Myocyte (in vitro differentiated cells): Measurements from ENCODE around the gene PARP4. TPM values are rescaled to one million over a fixed set of nuclear protein-coding genes. Genes with fewer than 3 reads are reported as not detected.
"Not testable (repeated sequence)": the region's sequence is repeated elsewhere in the genome, so short reads cannot be mapped to it uniquely, and the experiment has no call there.

ENCODE experiments used
- DNase-seq: peaks from one replicate; pipeline ENCODE4 v3.0.0-alpha.2; 2012; ENCODE audit warnings: low read depth
- polyA plus RNA-seq: library from polyadenylated mRNA; unstranded; fragments of >200 nt; gene quantifications from one replicate; pipeline ENCODE4 v1.2.1, GENCODE V29; 2012; ENCODE audit warnings: missing spikeins
- total RNA-seq: library from RNA; depleted of rRNA; stranded (reverse); fragments of >200 nt; gene quantifications from 2 replicates; pipeline ENCODE4 v1.2.3, GENCODE V29; 2014

The PARP4 gene
- total RNA-seq, result 33.0 and 38.2 TPM in 2 replicates
- 19.0 TPM for polyA plus RNA-seq

DNA sequence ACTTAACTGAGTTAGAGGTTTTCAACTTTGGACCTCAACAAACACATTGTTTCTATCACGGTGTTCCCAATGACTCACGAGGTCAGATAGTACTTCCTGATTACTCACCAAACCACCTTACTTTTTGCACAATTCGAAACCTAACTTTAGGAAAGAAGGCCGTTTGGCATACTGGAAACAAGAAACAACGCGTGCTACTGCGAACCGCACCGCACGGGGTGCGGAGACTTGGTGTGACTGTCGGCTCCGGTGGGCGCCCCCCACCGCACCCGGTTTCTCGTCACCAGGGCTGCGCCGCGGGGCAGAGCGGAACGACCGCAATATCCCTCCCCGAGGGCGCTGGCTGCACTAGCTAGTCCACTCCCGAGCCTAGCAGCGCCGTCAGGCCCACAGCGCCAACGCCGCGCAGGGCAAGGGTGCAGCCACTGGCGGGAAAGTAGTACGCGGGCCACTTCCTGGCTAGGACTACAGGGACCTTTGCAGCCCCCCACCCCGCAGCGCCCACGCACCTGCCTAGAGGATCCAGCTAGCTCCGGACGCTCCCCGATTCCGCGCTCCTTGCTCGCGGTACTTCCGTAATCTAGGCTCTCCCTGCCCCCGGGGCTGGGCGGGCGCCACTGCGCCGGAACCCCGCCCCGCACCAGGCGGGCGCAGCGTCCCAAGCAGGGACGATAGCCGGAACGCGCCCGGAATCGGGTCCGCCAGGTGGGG lies at the start of gene PARP4:
TSS of gene PARP4 (minus strand) at position 582 of the 711 bp plus-strand sequence. CDS start 9,002 bp downstream, outside the sequence.
- DNase-seq, result peak; percentile 83

- not testable (repeated sequence) for DNase-seq
Measured at GRCh38 chr13:24560579-24561187, 48.1 kb upstream of the PARP4 start.

- not testable (repeated sequence) for DNase-seq
Measured at GRCh38 chr13:24559431-24560218, 47.0 kb upstream of the PARP4 start.

DNA sequence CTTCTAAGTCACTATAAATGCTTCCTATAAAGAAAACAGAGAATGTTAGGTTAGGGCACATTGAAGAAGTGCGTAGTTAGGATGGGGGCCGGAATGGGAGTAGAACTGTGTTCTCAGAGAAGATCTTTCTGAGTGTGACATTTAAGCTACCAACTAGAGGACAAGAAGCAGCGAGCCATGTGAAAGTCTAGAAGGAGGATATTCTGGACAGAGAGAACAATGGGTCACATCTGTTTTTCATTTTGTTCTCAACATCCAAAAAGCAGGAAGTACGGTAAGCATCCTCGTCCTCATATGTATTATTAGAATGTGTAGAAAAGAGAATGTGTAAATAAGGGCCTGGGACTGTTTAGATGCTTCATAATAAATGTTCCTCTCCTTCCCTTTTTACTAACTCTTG lies 44.5 kb upstream of the PARP4 start:
- no peak for DNase-seq

GRCh38 chr13:24553892-24554291 lies 41.3 kb upstream of the PARP4 start:
- not testable (repeated sequence) for DNase-seq

DNA sequence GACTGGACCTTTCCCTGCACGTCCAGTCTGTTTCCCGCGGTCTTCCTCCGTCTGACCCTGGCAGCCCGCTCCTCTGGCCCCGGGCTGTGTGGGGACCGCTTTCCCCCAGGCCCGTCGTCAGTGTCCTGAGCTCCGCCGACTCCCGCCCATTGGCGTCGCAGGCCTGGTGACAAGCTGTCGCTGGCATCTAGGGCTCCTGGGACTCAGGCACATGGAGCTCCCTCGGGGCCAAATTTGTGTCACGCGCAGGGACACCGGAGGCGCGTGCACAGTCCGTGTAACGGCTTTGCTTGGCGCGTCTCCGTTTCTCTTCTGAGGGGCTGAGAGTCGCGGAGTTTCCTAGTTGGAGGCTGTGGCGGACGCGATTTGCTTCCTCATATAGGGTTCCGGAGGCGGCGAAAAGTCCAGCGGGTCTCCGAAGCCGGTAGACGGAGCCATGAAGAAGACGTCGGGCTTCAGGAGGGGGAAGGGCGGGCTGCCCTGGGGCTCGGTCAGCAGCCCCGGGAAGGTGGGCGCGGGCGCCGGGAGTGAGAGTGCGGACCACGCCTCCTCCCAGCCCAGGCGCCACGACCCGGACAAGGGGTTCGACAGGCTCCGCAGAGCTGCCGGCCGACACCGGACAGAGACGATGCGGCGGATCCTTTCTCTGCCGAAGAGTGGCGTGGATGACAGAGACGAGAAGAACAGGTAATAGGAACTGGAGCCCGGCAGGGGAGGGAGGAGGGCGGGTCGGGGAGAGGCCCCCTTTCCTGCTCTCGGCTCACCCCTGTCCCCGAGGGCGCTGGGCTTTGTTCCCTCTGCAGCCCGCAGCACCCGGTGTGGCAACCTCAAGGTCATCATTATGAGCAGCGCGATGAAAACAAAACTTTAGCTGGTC lies 29.1 kb upstream of the PARP4 start:
- DNase-seq, result not testable (repeated sequence)

DNA sequence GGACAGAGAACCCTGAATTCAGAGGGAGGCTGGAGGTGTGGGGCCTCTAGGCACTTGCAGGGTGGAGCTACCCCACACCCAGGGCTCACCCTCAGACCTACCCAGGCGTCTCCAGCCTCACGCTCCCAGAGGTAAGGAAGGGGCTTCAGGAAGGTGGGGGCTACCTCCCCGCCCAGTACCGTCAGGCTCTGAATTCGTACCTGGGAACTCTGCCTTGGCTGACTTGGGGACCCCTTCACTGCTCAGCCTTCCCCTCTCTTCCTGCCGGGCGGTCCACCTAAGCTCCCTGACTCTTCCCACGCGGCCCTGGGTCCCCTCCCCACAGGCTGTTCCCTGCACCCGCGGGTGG lies 28.5 kb upstream of the PARP4 start:
- DNase-seq, result no peak

GRCh38 chr13:24540236-24541126 lies 27.9 kb upstream of the PARP4 start:
- no peak for DNase-seq

- DNase-seq, result no peak
Measured at GRCh38 chr13:24539500-24540165, 27.1 kb upstream of the PARP4 start.

DNA sequence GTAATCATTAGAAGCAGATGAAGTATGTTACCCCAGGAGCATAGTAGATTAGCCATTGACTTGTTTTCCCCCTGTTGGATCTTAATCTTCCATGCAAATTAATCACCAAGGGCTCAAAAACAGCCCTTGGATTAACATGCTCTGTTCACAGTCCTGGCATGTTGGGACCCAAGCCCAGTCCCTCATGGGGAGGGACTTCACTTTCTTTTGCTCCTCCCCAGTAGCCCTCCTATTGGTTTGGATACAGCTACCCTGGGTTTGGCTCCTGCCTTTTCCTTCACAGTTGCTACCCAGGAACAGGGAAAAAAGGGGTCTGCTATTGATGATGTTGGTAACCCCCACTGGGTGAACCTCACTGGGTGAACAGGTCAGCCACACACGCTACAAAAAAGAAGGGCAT lies 16.9 kb upstream of the PARP4 start:
- DNase-seq, result no peak

GRCh38 chr13:24528816-24529398 lies 16.3 kb upstream of the PARP4 start:
- no peak for DNase-seq

DNA sequence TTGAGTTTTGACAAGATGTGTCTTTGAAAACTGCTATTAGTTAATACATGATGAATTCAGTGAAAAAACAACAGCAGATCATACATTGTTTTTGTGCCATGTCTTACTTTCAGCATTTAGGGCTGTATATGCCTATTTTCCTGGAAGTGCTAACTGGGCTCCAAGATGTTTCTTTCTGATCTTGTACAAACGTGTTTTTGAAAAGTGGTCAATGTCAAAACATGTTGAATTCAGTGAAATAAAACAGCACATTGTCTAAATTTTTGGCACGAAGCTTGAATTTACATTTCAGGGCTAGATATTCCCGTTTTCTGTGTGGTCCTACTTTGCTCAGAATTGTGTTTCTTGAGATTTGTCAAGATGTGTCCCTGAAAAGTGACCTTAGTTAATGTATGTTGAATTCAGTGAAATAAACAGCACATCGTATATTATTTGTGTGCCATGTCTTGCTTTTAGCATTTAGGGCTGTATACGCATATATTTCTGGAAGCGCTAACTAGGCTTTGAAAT lies 14.7 kb upstream of the PARP4 start:
- no peak for DNase-seq

GRCh38 chr13:24520733-24521132 lies 8.2 kb upstream of the PARP4 start:
- no peak for DNase-seq

GRCh38 chr13:24516919-24517318 lies 4.3 kb upstream of the PARP4 start:
- DNase-seq, result no peak

GRCh38 chr13:24512908-24513213 lies 283 bp upstream of the PARP4 start:
- no peak for DNase-seq

GRCh38 chr13:24511816-24512196 lies 772 bp downstream of the PARP4 start:
- no peak for DNase-seq

DNA sequence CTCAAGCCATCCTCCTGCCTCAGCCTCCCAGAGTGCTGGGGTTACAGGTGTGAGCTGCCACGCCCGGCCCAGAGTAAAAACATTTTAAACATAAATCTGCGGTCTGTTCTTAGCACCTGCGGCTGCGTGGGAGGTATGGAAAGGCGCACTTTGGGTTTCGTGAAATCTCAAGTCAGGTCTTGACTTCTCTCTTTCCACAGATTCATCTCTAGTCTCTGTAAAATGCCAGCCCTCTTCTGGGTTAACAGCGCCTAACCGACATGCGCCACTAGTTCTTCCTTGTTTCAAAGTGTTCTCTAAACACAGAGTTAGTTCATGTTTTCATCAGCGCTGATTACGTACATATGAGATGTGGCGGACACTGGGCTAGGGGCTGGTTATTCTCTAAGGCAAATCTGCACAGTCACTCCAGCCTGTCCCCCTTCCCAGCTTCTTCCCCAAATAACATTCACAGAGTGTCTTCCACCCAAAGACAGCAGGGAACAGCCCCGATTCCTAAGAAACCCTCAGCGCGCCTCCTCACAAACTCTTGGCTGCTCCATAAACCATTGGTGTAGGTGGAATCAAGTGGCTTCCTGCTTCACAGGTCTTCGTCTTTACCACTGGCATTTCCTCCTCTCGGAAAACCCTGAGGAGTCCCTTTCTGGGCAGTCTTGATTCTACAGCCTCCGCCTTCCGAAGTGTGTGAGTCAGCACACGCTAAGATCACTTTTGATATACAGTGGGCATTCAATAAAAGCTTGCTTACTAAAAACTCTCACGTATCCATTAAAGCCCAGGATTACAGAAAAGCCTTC lies 1.4 kb downstream of the PARP4 start:
- DNase-seq, result peak; percentile 51

DNA sequence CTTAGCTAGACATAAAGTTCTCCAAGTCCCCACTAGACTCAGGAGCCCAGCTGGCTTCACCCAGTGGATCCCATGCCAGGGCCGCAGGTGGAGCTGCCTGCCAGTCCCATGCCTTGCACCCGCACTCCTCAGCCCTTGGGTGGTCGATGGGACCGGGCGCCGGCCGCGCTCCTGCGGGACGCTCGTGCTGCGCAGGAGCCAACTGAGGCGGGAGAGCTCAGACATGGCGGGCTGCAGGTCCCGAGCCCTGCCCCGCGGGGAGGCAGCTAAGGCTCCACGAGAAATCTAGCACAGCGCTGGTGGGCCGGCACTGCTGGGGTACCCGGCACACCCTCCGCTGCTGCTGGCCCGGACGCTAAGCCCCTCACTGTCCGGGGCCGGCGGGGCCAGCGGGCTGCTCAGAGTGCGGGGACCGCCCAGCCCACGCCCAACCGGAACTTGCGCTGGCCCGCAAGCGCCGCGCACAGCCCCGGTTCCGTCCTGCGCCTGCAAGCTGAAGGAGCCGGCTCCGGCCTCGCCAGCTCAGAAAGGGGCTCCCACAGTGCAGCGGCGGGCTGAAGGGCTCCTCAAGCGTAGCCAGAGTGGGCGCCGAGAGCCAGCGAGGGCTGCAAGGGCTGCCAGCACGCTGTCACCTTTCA lies 5.8 kb downstream of the PARP4 start:
- no peak for DNase-seq
